PFSK-1 (cell line): ENCODE results near the gene SREBF1.

Experiments
- FOXP2 ChIP-seq: optimal IDR thresholded peaks from 2 replicates; pipeline ENCODE3; 2011; ENCODE audit warnings: borderline replicate concordance, control low read depth, inconsistent platforms; ENCODE audit not compliant: insufficient read depth; ENCODE audit errors: extremely low read length, extremely low read depth
- POLR2AphosphoS5 ChIP-seq: IDR thresholded peaks from 2 replicates; pipeline ENCODE4 v1.6.1; 2012; ENCODE audit warnings: low read depth, mild to moderate bottlenecking, control low read depth, low read length, moderate library complexity
- SIN3A ChIP-seq: IDR thresholded peaks from 2 replicates; pipeline ENCODE4 v1.6.1; 2012; ENCODE audit warnings: mild to moderate bottlenecking, low read length, moderate library complexity, borderline replicate concordance; ENCODE audit not compliant: insufficient read depth
- TAF1 ChIP-seq: IDR thresholded peaks from 2 replicates; pipeline ENCODE4 v1.6.1; 2012; ENCODE audit warnings: low read length, control low read depth, borderline replicate concordance; ENCODE audit not compliant: insufficient read depth
- TF ChIP-seq, protein P1 (sequence below), 2 experiments: IDR thresholded peaks; 2 replicates each; pipeline versions ENCODE4 v1.6.1 to v1.8.0; 2011 to 2012; ENCODE audit warnings: low read depth in 2 of 2, low read length in 2 of 2, control low read depth in 1 of 2, inconsistent platforms in 1 of 2, mild to moderate bottlenecking in 1 of 2, moderate library complexity in 1 of 2; ENCODE audit not compliant: insufficient read depth in 1 of 2

Gene SREBF1

GRCh38 chr17:17787568-17787967 lies 49.2 kb downstream of the SREBF1 start:
- TF ChIP-seq FOXP2 (no peak), TAF1 (no peak), SIN3A (no peak), POLR2AphosphoS5 (no peak)
- TF ChIP-seq, protein P1, sequence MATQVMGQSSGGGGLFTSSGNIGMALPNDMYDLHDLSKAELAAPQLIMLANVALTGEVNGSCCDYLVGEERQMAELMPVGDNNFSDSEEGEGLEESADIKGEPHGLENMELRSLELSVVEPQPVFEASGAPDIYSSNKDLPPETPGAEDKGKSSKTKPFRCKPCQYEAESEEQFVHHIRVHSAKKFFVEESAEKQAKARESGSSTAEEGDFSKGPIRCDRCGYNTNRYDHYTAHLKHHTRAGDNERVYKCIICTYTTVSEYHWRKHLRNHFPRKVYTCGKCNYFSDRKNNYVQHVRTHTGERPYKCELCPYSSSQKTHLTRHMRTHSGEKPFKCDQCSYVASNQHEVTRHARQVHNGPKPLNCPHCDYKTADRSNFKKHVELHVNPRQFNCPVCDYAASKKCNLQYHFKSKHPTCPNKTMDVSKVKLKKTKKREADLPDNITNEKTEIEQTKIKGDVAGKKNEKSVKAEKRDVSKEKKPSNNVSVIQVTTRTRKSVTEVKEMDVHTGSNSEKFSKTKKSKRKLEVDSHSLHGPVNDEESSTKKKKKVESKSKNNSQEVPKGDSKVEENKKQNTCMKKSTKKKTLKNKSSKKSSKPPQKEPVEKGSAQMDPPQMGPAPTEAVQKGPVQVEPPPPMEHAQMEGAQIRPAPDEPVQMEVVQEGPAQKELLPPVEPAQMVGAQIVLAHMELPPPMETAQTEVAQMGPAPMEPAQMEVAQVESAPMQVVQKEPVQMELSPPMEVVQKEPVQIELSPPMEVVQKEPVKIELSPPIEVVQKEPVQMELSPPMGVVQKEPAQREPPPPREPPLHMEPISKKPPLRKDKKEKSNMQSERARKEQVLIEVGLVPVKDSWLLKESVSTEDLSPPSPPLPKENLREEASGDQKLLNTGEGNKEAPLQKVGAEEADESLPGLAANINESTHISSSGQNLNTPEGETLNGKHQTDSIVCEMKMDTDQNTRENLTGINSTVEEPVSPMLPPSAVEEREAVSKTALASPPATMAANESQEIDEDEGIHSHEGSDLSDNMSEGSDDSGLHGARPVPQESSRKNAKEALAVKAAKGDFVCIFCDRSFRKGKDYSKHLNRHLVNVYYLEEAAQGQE (IDR thresholded peaks at IDR 0.05; ENCODE audit: insufficient read depth in 1 of 2, low read depth in 2 of 2, low read length in 2 of 2): no peak

- TF ChIP-seq, protein P1 (IDR thresholded peaks at IDR 0.05; ENCODE audit: insufficient read depth in 1 of 2, low read depth in 2 of 2, low read length in 2 of 2): no peak
- TF ChIP-seq TAF1: no peak
- no peak for TF ChIP-seq POLR2AphosphoS5
- no peak for TF ChIP-seq FOXP2
- no peak for TF ChIP-seq SIN3A
Observed at GRCh38 chr17:17786998-17787397, 49.8 kb downstream of the SREBF1 start.

DNA sequence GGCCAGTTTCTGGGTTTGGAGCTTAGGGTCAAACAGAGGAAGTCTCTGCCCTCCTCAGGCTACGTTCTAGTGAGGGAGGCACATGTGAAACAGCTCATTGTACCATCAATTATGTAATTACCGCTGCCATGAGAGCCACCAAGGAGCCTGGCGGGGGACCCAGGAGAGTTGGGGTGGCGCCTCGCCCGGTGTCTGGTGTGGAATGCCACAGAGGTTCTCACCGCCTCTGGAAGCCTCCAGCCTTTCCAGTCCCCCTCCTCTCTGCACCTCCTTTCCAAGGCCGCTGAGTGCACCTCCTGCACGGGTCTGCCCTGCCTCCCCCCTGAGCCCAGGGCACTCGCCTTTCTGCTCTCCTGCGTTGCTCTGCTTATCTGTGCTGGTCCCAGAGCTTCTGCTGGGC lies 51.4 kb downstream of the SREBF1 start:
- TF ChIP-seq POLR2AphosphoS5 (no peak), TAF1 (no peak), SIN3A (no peak), FOXP2 (no peak)
- TF ChIP-seq, protein P1 (IDR thresholded peaks at IDR 0.05; ENCODE audit: insufficient read depth in 1 of 2, low read depth in 2 of 2, low read length in 2 of 2): no peak

GRCh38 chr17:17784657-17785267 lies 52.0 kb downstream of the SREBF1 start:
- TF ChIP-seq POLR2AphosphoS5 (no peak), SIN3A (no peak), FOXP2 (no peak), TAF1 (no peak)
- TF ChIP-seq, protein P1 (IDR thresholded peaks at IDR 0.05; ENCODE audit: insufficient read depth in 1 of 2, low read depth in 2 of 2, low read length in 2 of 2): no peak
